Esophagus muscularis mucosa (tissue), 4 donors: ENCODE measurements around the gene TPD52L2. TPM values are rescaled to one million over a fixed set of nuclear protein-coding genes. Genes with fewer than 3 reads are reported as not detected.

Experiments
- DNase-seq: peaks from one replicate; pipeline ENCODE4 v3.0.0-alpha.2; 2017; ENCODE audit errors: extremely low spot score
- H3K27ac ChIP-seq, 4 donors: fragments of 200-600 bp; sonication (generic); replicated peaks in 1 of 4; 1 replicate in 3 of 4; 2 replicates in 1 of 4; pipeline ENCODE4 v1.5.1; 2016 to 2019; ENCODE audit warnings: mild to moderate bottlenecking in 1 of 4
- H3K27me3 ChIP-seq, 4 donors: fragments of 200-600 bp; sonication (generic); one replicate each; pipeline versions ENCODE4 v1.5.1 to v1.6.0; 2016 to 2019
- H3K36me3 ChIP-seq, 4 donors: fragments of 200-600 bp; sonication (generic); one replicate each; pipeline ENCODE4 v1.5.1; 2016 to 2019
- H3K4me1 ChIP-seq, 4 donors: fragments of 200-600 bp; sonication (generic); one replicate each; pipeline ENCODE4 v1.5.1; 2016 to 2019
- H3K4me3 ChIP-seq, 4 donors: fragments of 200-600 bp; sonication (generic); 1 replicate in 2 of 4; 2 replicates in 2 of 4; pipeline ENCODE4 v1.5.1; 2016 to 2019; ENCODE audit warnings: mild to moderate bottlenecking in 4 of 4, moderate library complexity in 1 of 4
- H3K9me3 ChIP-seq, 4 donors: fragments of 200-600 bp; sonication (generic); 1 replicate in 3 of 4; 2 replicates in 1 of 4; pipeline ENCODE4 v1.5.1; 2016 to 2019
- CTCF ChIP-seq, 3 experiments: fragments of 200-600 bp in 2 of 3; fragments of 450-650 bp in 1 of 3; sonication (generic) in 2 of 3; IDR thresholded peaks; one replicate each; pipeline ENCODE4 v1.5.1; 2017 to 2019; ENCODE audit warnings: antibody characterized with exemption in 3 of 3, mild to moderate bottlenecking in 2 of 3, moderate library complexity in 1 of 3
- EP300 ChIP-seq: sonication (generic); formaldehyde crosslinking; IDR thresholded peaks from one replicate; pipeline ENCODE4 v1.6.1; 2017; ENCODE audit warnings: antibody characterized with exemption
- POLR2A ChIP-seq: fragments of 450-650 bp; IDR thresholded peaks from one replicate; pipeline ENCODE4 v1.6.1; 2017; ENCODE audit warnings: antibody characterized with exemption, moderate library complexity, mild to moderate bottlenecking, low read depth
- POLR2AphosphoS5 ChIP-seq, 2 donors: sonication (generic); formaldehyde crosslinking; IDR thresholded peaks; one replicate each; pipeline ENCODE4 v1.6.1; 2017; ENCODE audit warnings: antibody characterized with exemption in 2 of 2
- WGBS: methylation state at CpG from one replicate; pipeline ENCODE4 v1.1.5; 2018; 5-methylcytosine and 5-hydroxymethylcytosine counted together
- intact Hi-C: fragments of 100-400 bp; cut with DNase I; formaldehyde crosslinking; loops from one replicate; pipeline ENCODE4 v1.15.1; 2023
- total RNA-seq, 4 donors: library from RNA; depleted of rRNA; stranded (reverse); fragments of >200 nt; gene quantifications; one replicate each; pipeline versions ENCODE4 v1.1.0 to v1.2.1, GENCODE V29; 2016

Gene TPD52L2
- total RNA-seq, 4 donors from 2014 or later: 110 to 162 (median 134) TPM

- peaks cover 19 to 46% (median 45%) of the 10 kb centered on the region in 4 donors for H3K36me3 ChIP-seq
- TF ChIP-seq CTCF (IDR thresholded peaks at IDR 0.05): no peak
- H3K27ac ChIP-seq: no peak overlapping the region
- H3K9me3 ChIP-seq: no peaks in the 10 kb centered on the region
- WGBS: 83% methylated on average over 7 of the region's 7 CpGs
- intact Hi-C loops: no loop called here
- DNase-seq: no peak
- H3K4me3 ChIP-seq: no peak overlapping the region
- H3K27me3 ChIP-seq: no peaks in the 10 kb centered on the region
- H3K4me1 ChIP-seq: peaks cover 19 to 30% (median 30%) of the 10 kb centered on the region in 4 donors
Observed at GRCh38 chr20:63892402-63892801, 27.3 kb downstream of the TPD52L2 start.

GRCh38 chr20:63893999-63894357 is 28.9 kb downstream of the TPD52L2 start:
- H3K4me3 ChIP-seq: peak overlapping the region; percentile 64 to 83 (median 68)
- intact Hi-C loops: no loop called here
- DNase-seq: no peak
- WGBS: 39% methylated on average over 4 of the region's 6 CpGs
- H3K9me3 ChIP-seq: no peaks in the 10 kb centered on the region
- peaks cover 20 to 46% (median 41%) of the 10 kb centered on the region in 4 donors for H3K4me1 ChIP-seq
- peak overlapping the region; percentile 76 to 86 (median 81) for H3K27ac ChIP-seq
- H3K27me3 ChIP-seq: no peaks in the 10 kb centered on the region
- H3K36me3 ChIP-seq: peaks cover 17 to 35% (median 31%) of the 10 kb centered on the region in 4 donors
- TF ChIP-seq POLR2A (no peak), EP300 (no peak), CTCF (IDR thresholded peaks at IDR 0.05) (no peak), POLR2AphosphoS5 (IDR thresholded peaks at IDR 0.05) (no peak)

GRCh38 chr20:63894358-63895201 is 29.5 kb downstream of the TPD52L2 start, which contains the start of gene DNAJC5:
DNAJC5 (plus strand) TSS chr20:63895126; CDS start chr20:63928346, 33,220 bp downstream.
- peak within 1 kb of the TSS; percentile 64 to 83 (median 68) for H3K4me3 ChIP-seq
- no peak for TF ChIP-seq EP300
- peak; percentile 61 to 90 for TF ChIP-seq POLR2AphosphoS5 (IDR thresholded peaks at IDR 0.05)
- TF ChIP-seq POLR2A: no peak
- peak in 1 of 3 experiments; percentile 17 for TF ChIP-seq CTCF (IDR thresholded peaks at IDR 0.05)
- H3K27ac ChIP-seq: peak within 1 kb of the TSS; percentile 76 to 86 (median 81)
- WGBS: 6% methylated on average over 29 of the region's 82 CpGs
- peak; percentile 97 for DNase-seq
- H3K36me3 ChIP-seq: peaks cover 11 to 29% (median 25%) of the 10 kb centered on the region in 4 donors
- no peaks in the 10 kb centered on the region for H3K27me3 ChIP-seq
- H3K4me1 ChIP-seq: peaks cover 24 to 48% (median 43%) of the 10 kb centered on the region in 4 donors
- intact Hi-C loops: no loop called here
- H3K9me3 ChIP-seq: no peaks in the 10 kb centered on the region

GRCh38 chr20:63895202-63895951 is 30.3 kb downstream of the TPD52L2 start:
- Histone ChIP-seq H3K27me3 (no peaks in the 10 kb centered on the region), H3K4me1 (peaks cover 24 to 55% (median 48%) of the 10 kb centered on the region in 4 donors), H3K9me3 (no peaks in the 10 kb centered on the region), H3K36me3 (peaks cover 6 to 21% (median 17%) of the 10 kb centered on the region in 4 donors), H3K27ac (peak overlapping the region; percentile 76 to 86 (median 80)), H3K4me3 (peak overlapping the region; percentile 64 to 83 (median 68))
- no peak for DNase-seq
- WGBS: under 1% methylated on average over 10 of the region's 87 CpGs
- intact Hi-C loops: no loop called here
- no peak for TF ChIP-seq EP300
- no peak for TF ChIP-seq POLR2A
- no peak for TF ChIP-seq CTCF (IDR thresholded peaks at IDR 0.05)
- no peak for TF ChIP-seq POLR2AphosphoS5 (IDR thresholded peaks at IDR 0.05)
